Tongue (tissue), 3 donors: ENCODE measurements around the gene KLHL14. TPM values are rescaled to one million over a fixed set of nuclear protein-coding genes. Genes with fewer than 3 reads are reported as not detected.

ENCODE experiments used
- DNase-seq: peaks from one replicate; pipeline ENCODE4 v3.0.0-alpha.2; 2015
- small RNA-seq: library from RNA; depleted of rRNA; stranded (forward); fragments of <200 nt; gene quantifications from one replicate; pipeline ENCODE3, GENCODE V24; 2014; ENCODE audit warnings: low replicate concordance
- total RNA-seq: library from RNA; depleted of rRNA; stranded (reverse); fragments of >200 nt; gene quantifications from one replicate; pipeline ENCODE4 v1.2.3, GENCODE V29; 2014

KLHL14 gene
- total RNA-seq, 1 donor from 2014 or later = 1.3 TPM

- no peak for DNase-seq
Measured at GRCh38 chr18:32634876-32635431, 137.9 kb downstream of the KLHL14 start.

GRCh38 chr18:32629981-32630700 lies 142.7 kb downstream of the KLHL14 start:
- DNase-seq = peak; percentile 45

GRCh38 chr18:32629292-32629691 lies 143.5 kb downstream of the KLHL14 start:
- DNase-seq = no peak

- DNase-seq = no peak
Measured at GRCh38 chr18:32624182-32624723, 148.6 kb downstream of the KLHL14 start.

GRCh38 chr18:32623563-32623962 lies 149.3 kb downstream of the KLHL14 start:
- no peak for DNase-seq

Small RNA genes lying within 50 kb of the gene (small RNA-seq; reads per million reads assigned to genes)
- not detected for gene AC012123.2
